Neural progenitor cell (in vitro differentiated cells): ENCODE results near the gene ASH1L.

ENCODE experiments used
- CTCF ChIP-seq: fragments of 200-600 bp; sonication (generic); IDR thresholded peaks from 2 replicates; pipeline ENCODE4 v1.5.1; 2017; ENCODE audit warnings: antibody characterized with exemption, mild to moderate bottlenecking
- EZH2 ChIP-seq: fragments of 200-600 bp; sonication (generic); IDR thresholded peaks from 2 replicates; pipeline ENCODE4 v1.6.1; 2017; ENCODE audit warnings: antibody characterized with exemption, mild to moderate bottlenecking, moderate library complexity
- EZH2phosphoT487 ChIP-seq: fragments of 200-600 bp; sonication (generic); IDR thresholded peaks from 2 replicates; pipeline ENCODE4 v1.6.1; 2017; ENCODE audit warnings: antibody characterized with exemption

GRCh38 chr1:155607708-155608107 is 45.1 kb upstream of the ASH1L start:
- TF ChIP-seq CTCF (no peak), EZH2 (no peak), EZH2phosphoT487 (no peak)
